Stimulated activated naive B cell treated with anti-CD40 and anti-IgM and Interleukin-4, amounts not matched to agents 10 μg/mL and 1 μg/mL and 100 μg/mL, for 72 hours (primary cell): ENCODE data around the gene PCK2.

Source experiments
- ATAC-seq, 2 donors: fragments of 150-1000 bp; cut with Tn5 transposase; replicated peaks; 2 replicates each; pipeline ENCODE4 v1.10.0; 2021; ENCODE audit warnings: moderate library complexity in 1 of 2
- DNase-seq: peaks from one replicate; pipeline ENCODE4 v3.0.0; 2021
- H3K27ac Mint-ChIP-seq: one replicate; pipeline ENCODE4 v1.8.0; 2022; ENCODE audit warnings: mild to moderate bottlenecking, mixed read lengths
- H3K27me3 Mint-ChIP-seq, 2 donors: one replicate each; pipeline ENCODE4 v1.8.0; 2022; ENCODE audit warnings: mixed read lengths in 2 of 2
- H3K36me3 Mint-ChIP-seq, 2 donors: one replicate each; pipeline ENCODE4 v1.8.0; 2022; ENCODE audit warnings: mixed read lengths in 2 of 2, mild to moderate bottlenecking in 1 of 2
- H3K4me1 Mint-ChIP-seq, 2 donors: one replicate each; pipeline ENCODE4 v1.8.0; 2022; ENCODE audit warnings: mixed read lengths in 2 of 2, mild to moderate bottlenecking in 1 of 2
- H3K4me3 Mint-ChIP-seq, 2 donors: one replicate each; pipeline ENCODE4 v1.8.0; 2022; ENCODE audit warnings: mild to moderate bottlenecking in 2 of 2, mixed read lengths in 2 of 2, moderate library complexity in 1 of 2
- H3K9me3 Mint-ChIP-seq, 2 donors: one replicate each; pipeline ENCODE4 v1.8.0; 2022; ENCODE audit warnings: mixed read lengths in 2 of 2, mild to moderate bottlenecking in 1 of 2

PCK2 gene

GRCh38 chr14:24067133-24068082, 26.7 kb upstream of the PCK2 start:
- DNase-seq: no peak
- no peak overlapping the region for H3K4me3 Mint-ChIP-seq
- H3K27me3 Mint-ChIP-seq: peaks cover 0 to 3% of the 10 kb centered on the region in 2 donors
- no peak overlapping the region for H3K27ac Mint-ChIP-seq
- H3K4me1 Mint-ChIP-seq: peaks cover 0 to 2% of the 10 kb centered on the region in 2 donors
- no peak for ATAC-seq
- no peaks in the 10 kb centered on the region for H3K9me3 Mint-ChIP-seq
- H3K36me3 Mint-ChIP-seq: no peaks in the 10 kb centered on the region

GRCh38 chr14:24068711-24069410, 25.2 kb upstream of the PCK2 start:
- DNase-seq: no peak
- H3K4me3 Mint-ChIP-seq: no peak overlapping the region
- no peaks in the 10 kb centered on the region for H3K9me3 Mint-ChIP-seq
- no peaks in the 10 kb centered on the region for H3K36me3 Mint-ChIP-seq
- no peaks in the 10 kb centered on the region for H3K27me3 Mint-ChIP-seq
- ATAC-seq: no peak
- H3K4me1 Mint-ChIP-seq: no peaks in the 10 kb centered on the region
- H3K27ac Mint-ChIP-seq: no peak overlapping the region

DNA sequence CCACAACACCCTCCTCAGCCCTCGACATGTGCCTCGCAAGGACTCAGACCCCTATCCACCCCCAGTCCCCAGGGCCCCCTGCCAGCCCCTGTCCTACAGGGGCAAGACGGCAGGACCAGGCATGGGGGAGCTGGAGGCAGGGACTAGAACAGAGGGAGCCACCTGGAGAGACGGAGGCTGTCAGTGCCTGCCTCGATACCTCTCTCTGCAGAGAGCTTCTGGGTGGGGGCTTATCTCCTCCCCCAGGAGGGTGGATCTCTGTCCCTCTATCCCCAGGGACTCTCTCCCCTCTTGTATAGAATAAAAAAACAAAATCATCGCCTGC, 24.7 kb upstream of the PCK2 start:
- no peak overlapping the region for H3K4me3 Mint-ChIP-seq
- ATAC-seq: no peak
- no peaks in the 10 kb centered on the region for H3K27me3 Mint-ChIP-seq
- DNase-seq: no peak
- H3K36me3 Mint-ChIP-seq: no peaks in the 10 kb centered on the region
- H3K27ac Mint-ChIP-seq: no peak overlapping the region
- no peaks in the 10 kb centered on the region for H3K4me1 Mint-ChIP-seq
- H3K9me3 Mint-ChIP-seq: no peaks in the 10 kb centered on the region

- Mint-ChIP-seq H3K4me1 (peaks cover 9 to 11% of the 10 kb centered on the region in 2 donors), H3K36me3 (no peaks in the 10 kb centered on the region), H3K4me3 (no peak overlapping the region), H3K27me3 (no peaks in the 10 kb centered on the region), H3K27ac (no peak overlapping the region), H3K9me3 (no peaks in the 10 kb centered on the region)
- no peak for DNase-seq
- no peak for ATAC-seq
Observed at GRCh38 chr14:24070285-24071143, 23.6 kb upstream of the PCK2 start.

GRCh38 chr14:24071144-24071697, 22.9 kb upstream of the PCK2 start, which contains the start of gene CPNE6:
TSS of gene CPNE6 (plus strand) at chr14:24071562. CDS start at chr14:24072937, 1,375 bp downstream.
- DNase-seq: no peak
- H3K27me3 Mint-ChIP-seq: no peaks in the 10 kb centered on the region
- ATAC-seq: no peak
- peaks cover 16 to 18% of the 10 kb centered on the region in 2 donors for H3K4me1 Mint-ChIP-seq
- no peaks in the 10 kb centered on the region for H3K9me3 Mint-ChIP-seq
- no peaks in the 10 kb centered on the region for H3K36me3 Mint-ChIP-seq
- no peak within 1 kb of the TSS for H3K27ac Mint-ChIP-seq
- H3K4me3 Mint-ChIP-seq: no peak within 1 kb of the TSS

- Mint-ChIP-seq H3K27ac (no peak overlapping the region), H3K4me3 (no peak overlapping the region), H3K9me3 (no peaks in the 10 kb centered on the region), H3K36me3 (no peaks in the 10 kb centered on the region), H3K27me3 (no peaks in the 10 kb centered on the region), H3K4me1 (peaks cover 17 to 25% of the 10 kb centered on the region in 2 donors)
- ATAC-seq (no peak), DNase-seq (no peak)
Observed at GRCh38 chr14:24071836-24072430, 22.2 kb upstream of the PCK2 start.

GRCh38 chr14:24072436-24072835, 21.7 kb upstream of the PCK2 start:
- Mint-ChIP-seq H3K27ac (no peak overlapping the region), H3K4me3 (no peak overlapping the region), H3K36me3 (no peaks in the 10 kb centered on the region), H3K9me3 (no peaks in the 10 kb centered on the region), H3K27me3 (no peaks in the 10 kb centered on the region), H3K4me1 (peaks cover 19 to 29% of the 10 kb centered on the region in 2 donors)
- no peak for DNase-seq
- no peak for ATAC-seq

DNA sequence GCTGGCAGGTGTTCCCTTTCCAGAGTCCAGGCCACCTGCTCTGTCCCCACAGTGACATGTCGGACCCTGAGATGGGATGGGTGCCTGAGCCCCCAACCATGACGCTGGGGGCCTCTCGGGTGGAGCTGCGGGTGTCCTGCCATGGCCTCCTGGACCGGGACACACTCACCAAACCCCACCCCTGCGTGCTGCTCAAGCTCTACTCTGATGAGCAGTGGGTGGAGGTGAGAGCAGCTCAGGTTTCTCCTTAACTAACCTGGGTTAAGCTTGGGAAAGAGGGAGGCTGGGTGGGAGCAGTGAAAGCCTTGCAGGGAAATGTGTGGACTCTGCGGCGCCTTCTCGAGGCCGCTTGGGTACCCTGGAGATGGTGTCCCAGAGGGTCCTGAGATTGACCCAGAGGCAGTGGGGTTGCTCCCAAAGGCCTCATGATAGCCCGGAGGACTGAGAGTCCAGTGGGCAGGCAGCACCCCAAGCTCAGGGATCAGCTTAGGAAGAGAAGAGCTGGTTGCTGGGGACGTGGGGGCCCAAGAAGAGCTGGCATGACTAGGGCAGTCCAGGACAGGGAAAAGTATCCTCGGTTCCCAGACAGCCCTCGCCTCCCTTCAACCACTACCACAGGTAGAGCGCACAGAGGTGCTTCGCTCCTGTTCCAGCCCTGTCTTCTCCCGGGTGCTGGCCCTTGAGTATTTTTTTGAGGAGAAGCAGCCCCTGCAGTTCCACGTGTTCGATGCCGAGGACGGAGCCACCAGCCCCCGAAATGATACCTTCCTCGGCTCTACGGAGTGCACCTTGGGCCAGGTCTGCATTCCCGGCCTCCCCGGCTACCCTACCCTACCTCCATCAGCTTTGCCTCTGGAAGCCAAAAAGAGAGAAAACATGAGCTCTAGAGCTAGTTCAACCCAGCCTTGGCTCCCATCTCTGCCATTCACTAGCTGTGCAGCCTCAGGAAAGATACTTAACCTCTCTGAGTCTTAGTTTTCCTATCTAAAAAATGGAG, 20.9 kb upstream of the PCK2 start:
- no peaks in the 10 kb centered on the region for H3K9me3 Mint-ChIP-seq
- H3K27me3 Mint-ChIP-seq: no peaks in the 10 kb centered on the region
- no peak for ATAC-seq
- H3K27ac Mint-ChIP-seq: no peak overlapping the region
- no peak overlapping the region for H3K4me3 Mint-ChIP-seq
- peaks cover 20 to 31% of the 10 kb centered on the region in 2 donors for H3K4me1 Mint-ChIP-seq
- no peaks in the 10 kb centered on the region for H3K36me3 Mint-ChIP-seq
- no peak for DNase-seq

GRCh38 chr14:24074625-24075484, 19.3 kb upstream of the PCK2 start:
- H3K4me3 Mint-ChIP-seq: peak overlapping the region in 1 of 2 donors; percentile 26
- ATAC-seq (peak in 1 of 2 donors; percentile 20), DNase-seq (no peak)
- no peak overlapping the region for H3K27ac Mint-ChIP-seq
- no peaks in the 10 kb centered on the region for H3K27me3 Mint-ChIP-seq
- peaks cover 24 to 33% of the 10 kb centered on the region in 2 donors for H3K4me1 Mint-ChIP-seq
- no peaks in the 10 kb centered on the region for H3K9me3 Mint-ChIP-seq
- no peaks in the 10 kb centered on the region for H3K36me3 Mint-ChIP-seq

DNA sequence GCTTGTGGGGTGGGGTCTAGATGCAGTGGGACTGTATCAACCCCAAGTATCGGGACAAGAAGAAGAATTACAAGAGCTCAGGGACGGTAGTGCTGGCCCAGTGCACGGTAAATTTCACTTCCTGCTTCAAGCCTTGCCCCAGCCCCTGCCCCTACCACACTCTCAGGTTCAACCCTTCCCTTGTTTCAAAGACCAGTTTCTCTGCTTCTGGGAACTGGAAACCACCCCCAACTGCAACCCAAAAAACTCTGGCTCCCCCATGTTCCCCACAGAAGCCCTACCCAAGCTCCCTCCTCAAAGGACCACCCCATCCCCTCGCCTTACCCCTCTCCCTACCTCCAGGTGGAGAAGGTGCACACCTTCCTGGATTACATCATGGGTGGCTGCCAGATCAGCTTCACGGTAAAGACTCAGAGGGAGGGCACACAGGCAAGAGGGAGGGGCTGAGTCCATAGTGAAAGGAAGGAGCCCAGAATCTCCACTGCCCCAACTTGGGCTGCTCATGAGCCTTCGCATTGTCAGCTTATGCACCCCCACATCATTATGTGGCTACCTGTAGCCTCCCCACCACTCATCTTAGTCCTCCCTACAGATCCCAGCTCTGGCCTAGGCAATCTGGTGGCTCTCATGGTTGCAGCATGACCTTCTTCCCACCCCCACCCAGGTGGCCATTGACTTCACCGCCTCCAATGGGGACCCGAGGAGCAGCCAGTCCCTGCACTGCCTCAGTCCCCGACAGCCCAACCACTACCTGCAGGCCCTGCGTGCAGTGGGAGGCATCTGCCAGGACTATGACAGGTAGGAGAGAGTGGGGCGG, 18.4 kb upstream of the PCK2 start:
- H3K36me3 Mint-ChIP-seq: no peaks in the 10 kb centered on the region
- DNase-seq: no peak
- peak; percentile 89 to 91 for ATAC-seq
- H3K9me3 Mint-ChIP-seq: no peaks in the 10 kb centered on the region
- no peaks in the 10 kb centered on the region for H3K27me3 Mint-ChIP-seq
- H3K4me1 Mint-ChIP-seq: peaks cover 29 to 41% of the 10 kb centered on the region in 2 donors
- peak overlapping the region in 1 of 2 donors; percentile 26 for H3K4me3 Mint-ChIP-seq
- peak overlapping the region; percentile 84 for H3K27ac Mint-ChIP-seq

DNA sequence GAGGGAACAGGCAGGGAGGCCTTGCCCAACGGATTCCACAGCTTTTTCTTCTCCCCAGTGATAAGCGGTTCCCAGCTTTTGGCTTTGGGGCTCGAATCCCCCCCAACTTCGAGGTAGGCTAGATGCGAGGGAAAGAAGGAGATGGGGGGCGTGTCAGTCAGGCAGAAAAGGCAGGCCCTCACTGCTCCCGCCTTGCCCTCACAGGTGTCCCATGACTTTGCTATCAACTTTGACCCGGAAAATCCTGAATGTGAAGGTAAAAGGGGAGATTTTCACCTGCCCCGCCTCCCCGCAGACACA, 17.9 kb upstream of the PCK2 start:
- Mint-ChIP-seq H3K36me3 (no peaks in the 10 kb centered on the region), H3K27ac (no peak overlapping the region), H3K4me1 (peaks cover 32 to 44% of the 10 kb centered on the region in 2 donors)

More for the DNA sequence above, 17.9 kb upstream of the PCK2 start:
- Mint-ChIP-seq H3K4me3 (no peak overlapping the region), H3K9me3 (no peaks in the 10 kb centered on the region), H3K27me3 (no peaks in the 10 kb centered on the region)
- ATAC-seq (no peak), DNase-seq (no peak)
